ENCODE results near the gene TDRD9.

Gene TDRD9

GRCh38 chr14:104092931-104093365 is 164.7 kb downstream of the TDRD9 start:
- no peak for DNase-seq (ENCODE audit: low read depth)

DNA sequence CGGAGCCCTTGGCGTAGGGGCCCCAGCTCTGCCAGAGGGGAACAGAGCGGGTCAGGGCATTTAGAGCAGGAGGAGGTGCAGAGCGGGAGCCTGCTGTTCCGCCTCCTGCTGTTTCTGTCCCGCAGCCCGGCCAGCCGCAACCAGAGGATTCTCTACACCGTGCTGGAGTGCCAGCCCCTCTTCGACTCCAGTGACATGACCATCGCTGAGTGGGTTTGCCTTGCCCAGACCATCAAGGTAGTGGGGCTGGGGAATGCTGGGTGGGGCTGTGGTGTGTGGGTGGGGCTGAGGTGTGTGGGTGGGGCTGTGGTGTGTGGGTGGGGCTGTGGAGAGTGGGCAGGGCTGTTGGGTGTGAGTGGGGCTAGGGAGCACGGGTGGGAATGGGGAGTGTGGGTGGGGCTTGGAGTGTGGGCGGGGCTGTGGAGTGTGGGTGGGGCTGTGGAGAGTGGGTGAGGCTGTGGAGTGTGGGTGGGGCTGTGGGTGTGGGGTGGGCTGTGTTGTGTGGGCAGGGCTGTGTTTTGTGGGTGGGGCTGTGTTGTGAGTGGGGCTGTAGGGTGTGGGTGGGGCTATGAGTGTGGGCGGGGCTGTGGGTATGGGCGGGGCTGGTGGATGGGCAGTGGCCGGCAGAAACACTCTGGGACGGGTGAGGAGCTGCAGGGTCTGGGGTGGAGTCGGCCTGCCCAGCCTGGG is 165.3 kb downstream of the TDRD9 start:
- DNase-seq (ENCODE audit: low read depth) = no peak

DNA sequence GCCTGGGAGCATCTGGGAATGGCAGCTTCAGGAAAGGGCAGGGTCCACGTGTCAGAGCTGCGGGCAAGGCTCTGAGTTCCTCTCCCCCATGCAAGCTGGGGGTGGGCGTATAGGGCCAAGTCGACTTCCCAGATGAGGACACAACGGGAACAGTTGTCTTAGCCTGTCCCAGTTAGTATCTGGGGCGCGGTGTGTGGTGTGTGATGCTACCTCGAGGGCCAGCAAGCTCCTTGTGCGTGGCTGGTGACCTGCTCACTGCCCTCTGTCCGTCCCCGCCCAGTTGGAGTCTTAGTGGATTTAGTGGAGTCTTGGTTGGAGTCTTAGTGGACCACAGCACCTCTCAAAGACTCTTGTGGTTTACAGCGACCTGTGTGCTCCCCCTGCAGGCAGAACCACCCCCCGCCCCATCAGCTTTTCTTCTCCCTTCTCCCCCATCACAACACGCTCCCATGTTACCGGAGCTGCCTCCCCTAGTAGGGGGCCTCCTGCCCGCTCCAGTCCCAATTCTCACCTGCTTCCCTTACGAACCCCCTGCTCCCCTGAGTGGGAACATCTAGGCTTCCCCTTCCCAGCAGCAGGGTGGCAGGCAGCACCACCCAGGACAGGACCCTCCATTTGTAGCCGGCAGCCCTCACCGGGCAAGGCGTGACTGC is 165.9 kb downstream of the TDRD9 start:
- DNase-seq (ENCODE audit: low read depth) = no peak

DNA sequence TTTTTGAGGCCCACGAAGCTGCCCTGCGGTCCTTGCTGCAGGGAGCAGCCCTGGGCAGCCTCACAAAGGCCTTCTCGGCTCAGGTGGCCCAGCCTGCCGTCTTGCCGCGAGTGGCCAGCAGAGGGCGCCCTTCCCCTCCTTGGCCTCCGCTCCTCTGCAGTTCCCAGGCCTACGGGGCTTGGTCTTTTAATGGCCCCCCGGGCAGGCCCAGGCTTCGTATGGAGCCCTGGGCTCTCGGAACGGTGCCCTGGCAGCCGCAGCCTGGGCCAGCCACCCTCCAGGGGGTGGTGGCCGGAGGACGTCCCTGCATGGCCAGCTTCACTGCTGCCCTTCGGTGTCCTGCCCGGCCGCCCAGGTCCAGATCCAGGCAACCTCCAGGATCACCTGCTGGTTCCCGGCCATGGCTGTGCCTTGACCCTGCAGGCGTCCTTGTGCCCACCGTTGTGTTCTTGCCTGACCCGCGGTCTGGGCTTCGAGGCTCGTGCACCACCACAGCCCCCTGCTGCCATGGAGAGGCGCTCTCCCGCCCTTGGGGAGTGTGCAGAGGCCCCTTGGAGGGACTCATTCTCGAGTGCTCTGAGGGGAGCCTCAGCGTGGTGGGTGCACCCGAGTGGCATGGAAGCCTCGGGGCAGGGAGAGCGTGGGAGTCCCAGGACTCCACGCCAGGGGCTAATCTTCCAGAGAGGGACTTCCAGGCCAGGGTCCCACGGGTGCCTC is 166.6 kb downstream of the TDRD9 start:
- DNase-seq (ENCODE audit: low read depth) = no peak

GRCh38 chr14:104095426-104096310 is 167.4 kb downstream of the TDRD9 start:
- no peak for DNase-seq (ENCODE audit: low read depth)

- no peak for DNase-seq (ENCODE audit: low read depth)
Measured at GRCh38 chr14:104096318-104096717, 168.1 kb downstream of the TDRD9 start.

DNA sequence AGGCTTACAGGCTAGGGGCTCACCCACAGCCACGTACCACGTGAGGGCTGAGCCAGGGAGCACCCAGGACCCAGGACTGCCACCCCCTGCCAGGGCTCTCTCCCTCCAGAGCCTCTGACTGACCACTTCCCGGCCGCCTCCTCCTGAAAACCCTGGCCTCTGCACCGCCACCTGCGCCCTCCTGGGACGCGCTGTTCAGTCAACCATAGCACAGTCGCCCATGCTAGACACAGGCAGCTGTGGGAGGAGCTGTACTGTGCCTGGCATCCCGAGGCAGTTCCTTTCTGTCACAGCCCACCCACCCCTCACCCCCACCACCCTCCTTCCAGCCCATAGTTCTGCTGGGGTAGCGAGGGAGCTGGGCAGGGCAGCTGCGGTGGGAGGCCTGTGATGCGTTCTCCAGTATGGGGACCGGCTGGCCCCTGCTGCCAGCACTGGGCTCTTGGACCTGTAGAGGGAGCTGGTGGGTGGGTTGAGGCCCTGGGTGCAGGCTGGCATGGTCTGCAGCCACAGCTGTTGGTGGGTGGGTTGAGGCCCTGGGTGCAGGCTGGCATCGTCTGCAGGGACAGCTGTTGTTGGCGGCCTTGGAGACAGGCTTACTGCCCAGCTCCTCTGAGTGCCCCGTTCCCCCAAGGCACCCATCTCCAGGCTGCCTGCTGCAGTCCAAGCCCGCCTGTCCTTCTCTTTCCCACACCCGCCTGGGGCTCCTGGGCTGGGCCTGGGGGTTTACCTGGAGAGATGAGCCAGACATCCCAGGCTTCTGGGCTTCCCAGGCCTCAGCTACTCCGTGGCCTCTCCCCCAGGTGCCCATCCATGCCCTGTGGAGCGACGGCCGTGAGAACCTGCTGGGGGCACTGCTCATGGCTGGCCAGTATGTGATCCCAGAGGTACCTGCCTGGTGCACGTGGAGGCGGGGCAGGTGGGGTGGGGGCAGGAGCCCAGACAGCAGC is 168.8 kb downstream of the TDRD9 start:
- no peak for DNase-seq (ENCODE audit: low read depth)

GRCh38 chr14:104098272-104099095 is 170.2 kb downstream of the TDRD9 start:
- DNase-seq (ENCODE audit: low read depth) = no peak

DNA sequence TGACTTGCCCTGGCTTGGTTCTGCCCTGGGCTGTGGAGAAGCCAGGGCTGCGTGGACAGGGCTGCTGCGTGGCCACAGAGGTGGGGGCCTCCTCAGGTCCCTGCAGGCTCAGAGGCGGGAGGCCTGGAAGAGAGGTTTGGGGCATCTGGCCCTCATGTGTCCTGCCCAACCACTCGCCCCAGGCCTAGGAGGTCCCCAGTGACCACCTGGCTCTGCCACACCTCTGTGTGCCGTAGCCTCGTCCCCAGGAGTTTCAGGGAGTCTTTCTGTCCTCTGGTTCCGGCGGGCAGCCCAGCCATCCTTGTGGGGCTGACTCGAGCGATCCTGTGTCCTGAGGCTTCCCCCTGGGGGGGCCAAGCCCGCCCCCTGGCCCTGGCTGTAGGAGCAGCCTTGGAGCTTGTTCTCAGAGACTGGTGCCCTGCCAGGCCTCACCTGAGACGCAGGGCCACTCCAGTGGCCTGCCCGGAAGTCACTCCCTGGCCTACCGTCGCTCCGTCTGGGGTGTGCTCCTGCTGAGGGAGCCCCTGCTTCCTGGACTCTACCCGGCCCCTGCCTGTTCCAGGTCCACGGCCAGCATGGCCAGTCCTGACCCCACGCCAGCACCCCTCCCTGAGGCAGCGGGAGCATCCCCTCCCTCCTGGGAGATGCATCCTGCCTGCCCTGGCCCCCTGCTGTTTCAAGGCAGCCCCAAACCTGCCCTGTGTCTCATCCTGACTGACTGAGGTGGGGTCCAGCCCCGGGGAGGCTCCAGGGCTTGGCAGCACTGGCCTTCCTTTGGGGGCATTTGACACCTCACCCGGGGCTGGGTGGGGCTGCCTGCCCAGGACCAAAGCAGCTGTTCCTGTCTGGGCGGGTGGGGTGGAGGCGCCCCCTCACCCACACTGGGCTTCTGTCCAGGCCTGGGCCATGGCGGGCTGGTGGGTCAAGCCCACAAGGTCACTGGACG is 171.1 kb downstream of the TDRD9 start:
- DNase-seq (ENCODE audit: low read depth) = no peak

GRCh38 chr14:104100171-104101085 is 172.2 kb downstream of the TDRD9 start:
- no peak for DNase-seq (ENCODE audit: low read depth)

GRCh38 chr14:104101086-104101621 is 172.9 kb downstream of the TDRD9 start:
- no peak for DNase-seq (ENCODE audit: low read depth)

DNA sequence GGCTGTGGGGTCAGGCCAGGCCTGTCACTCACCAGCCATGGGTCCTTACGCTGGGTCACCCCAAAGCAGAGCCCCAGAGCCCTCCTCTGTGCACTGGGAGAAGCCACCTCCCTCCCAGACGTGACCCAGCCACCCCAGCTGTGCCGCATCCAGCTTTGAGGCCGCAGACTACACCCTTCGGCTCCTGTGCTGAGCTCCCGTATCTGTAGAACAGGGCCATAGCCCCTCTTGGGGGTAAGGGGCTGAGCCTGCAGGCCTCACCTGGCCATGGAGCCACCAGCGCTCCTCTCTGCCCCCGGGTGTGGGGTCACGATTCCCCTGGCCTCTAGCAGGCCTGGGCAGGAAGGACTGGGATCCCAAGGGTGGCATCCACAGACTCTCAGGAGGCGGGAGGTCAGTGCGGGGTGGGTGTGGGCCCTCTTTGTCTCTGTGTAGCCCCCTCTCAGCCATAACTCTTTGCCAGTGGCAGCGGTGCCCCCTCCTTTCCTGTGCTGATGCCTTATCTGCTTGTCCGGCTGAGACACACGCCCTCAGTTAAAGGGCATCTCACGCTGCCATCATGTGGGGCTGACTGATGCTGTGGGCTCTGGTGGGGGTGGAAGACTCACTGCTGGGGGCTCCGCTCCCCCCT is 173.5 kb downstream of the TDRD9 start:
- no peak for DNase-seq (ENCODE audit: low read depth)
